Measurements from ENCODE around the gene HDAC4. TPM values are rescaled to one million over a fixed set of nuclear protein-coding genes. Genes with fewer than 3 reads are reported as not detected.

HDAC4 gene
- total RNA-seq, 1 experiment from 2014 or later, result 44.4 TPM

GRCh38 chr2:239208465-239209180 is 192.2 kb downstream of the HDAC4 start:
- H3K36me3 Mint-ChIP-seq, result no peaks in the 10 kb centered on the region
- no peak for DNase-seq (ENCODE audit: low spot score)
- POLR2A ChIA-PET, result no interaction called here
- no peak for ATAC-seq
- peak overlapping the region; percentile 63; the same call in 1 of the 2 replicates for H3K27ac Mint-ChIP-seq
- no peak overlapping the region for H3K4me3 Mint-ChIP-seq
- no peak for TF ChIP-seq FOXJ3 (CRISPR knock-in tag; IDR thresholded peaks at IDR 0.05; ENCODE audit: borderline replicate concordance)
- TF ChIP-seq IRF1 (CRISPR knock-in tag; IDR thresholded peaks at IDR 0.05), result no peak
- no peak for TF ChIP-seq MAX (CRISPR knock-in tag; IDR thresholded peaks at IDR 0.05)
- no peak for TF ChIP-seq GTF2I (CRISPR knock-in tag; conservative IDR thresholded peaks at IDR 0.05)
- no peak for TF ChIP-seq ESRRA (CRISPR knock-in tag; IDR thresholded peaks at IDR 0.05; ENCODE audit: borderline replicate concordance)
- TF ChIP-seq PREB (CRISPR knock-in tag; IDR thresholded peaks at IDR 0.05; ENCODE audit: borderline replicate concordance), result no peak
- TF ChIP-seq PRRX2 (CRISPR knock-in tag; IDR thresholded peaks at IDR 0.05), result no peak
- no peak for TF ChIP-seq NFATC4 (CRISPR knock-in tag; IDR thresholded peaks at IDR 0.05)
- TF ChIP-seq TEAD4 (CRISPR knock-in tag; IDR thresholded peaks at IDR 0.05), result no peak
- no peak for TF ChIP-seq SP1 (CRISPR knock-in tag; conservative IDR thresholded peaks at IDR 0.05)
- no peak for TF ChIP-seq IRF2 (CRISPR knock-in tag; IDR thresholded peaks at IDR 0.05; ENCODE audit: borderline replicate concordance, low read depth)
- no peak for TF ChIP-seq EMX1 (CRISPR knock-in tag; IDR thresholded peaks at IDR 0.05)
- TF ChIP-seq ERG (CRISPR knock-in tag; IDR thresholded peaks at IDR 0.05), result no peak
- TF ChIP-seq NFYB (CRISPR knock-in tag; conservative IDR thresholded peaks at IDR 0.05; ENCODE audit: low read depth), result no peak
- H3K4me1 Mint-ChIP-seq, result peaks cover 73% of the 10 kb centered on the region
- H3K9me3 Mint-ChIP-seq, result no peaks in the 10 kb centered on the region
- H3K27me3 Mint-ChIP-seq (ENCODE audit: low read depth), result no peaks in the 10 kb centered on the region
- CTCF ChIA-PET, result interaction anchor here (0.6 to 2.4 kb wide), 4 partner anchors 14 to 94 kb away, joined by 3 to 14 read pairs (median 4); no protein-coding TSS in a partner anchor

- Mint-ChIP-seq H3K4me1 (peaks cover 64% of the 10 kb centered on the region), H3K9me3 (no peaks in the 10 kb centered on the region), H3K27ac (no peak overlapping the region), H3K27me3 (ENCODE audit: low read depth) (no peaks in the 10 kb centered on the region), H3K4me3 (no peak overlapping the region), H3K36me3 (no peaks in the 10 kb centered on the region)
- no peak for TF ChIP-seq ZNF219 (CRISPR knock-in tag; IDR thresholded peaks at IDR 0.05; ENCODE audit: borderline replicate concordance)
- no peak for TF ChIP-seq CBFB (CRISPR knock-in tag; IDR thresholded peaks at IDR 0.05; ENCODE audit: low read depth)
- TF ChIP-seq ZNF121 (CRISPR knock-in tag; IDR thresholded peaks at IDR 0.05), result no peak
- no peak for TF ChIP-seq SP1 (CRISPR knock-in tag; conservative IDR thresholded peaks at IDR 0.05)
- TF ChIP-seq HMGXB4 (CRISPR knock-in tag; IDR thresholded peaks at IDR 0.05), result no peak
- no peak for TF ChIP-seq EMX1 (CRISPR knock-in tag; IDR thresholded peaks at IDR 0.05)
- no peak for TF ChIP-seq TCF7 (CRISPR knock-in tag; IDR thresholded peaks at IDR 0.05; ENCODE audit: low read depth)
- TF ChIP-seq KAT7 (CRISPR knock-in tag; IDR thresholded peaks at IDR 0.05; ENCODE audit: borderline replicate concordance), result no peak
- no peak for TF ChIP-seq FOXJ3 (CRISPR knock-in tag; IDR thresholded peaks at IDR 0.05; ENCODE audit: borderline replicate concordance)
- TF ChIP-seq E2F1 (CRISPR knock-in tag; IDR thresholded peaks at IDR 0.05), result no peak
- TF ChIP-seq ATF3 (CRISPR knock-in tag; conservative IDR thresholded peaks at IDR 0.05), result no peak
- no peak for TF ChIP-seq USF2 (CRISPR knock-in tag; IDR thresholded peaks at IDR 0.05)
- ChIA-PET CTCF (no interaction called here), POLR2A (interaction anchor here (0.7 kb wide), 1 partner anchor 56 kb away, joined by 5 read pairs; no protein-coding TSS in a partner anchor)
- DNase-seq (ENCODE audit: low spot score) (no peak), ATAC-seq (no peak)
Observed at GRCh38 chr2:239206851-239207250, 194.0 kb downstream of the HDAC4 start.

All from WTC11 (cell line).